HL-60 (cell line): ENCODE results near the gene ANO8.
A peak's percentile ranks its signal among the peaks of the same experiment; 100 is the strongest.

ENCODE experiments used
- GABPA ChIP-seq: IDR thresholded peaks from 2 replicates; pipeline ENCODE4 v1.6.1; 2012; ENCODE audit warnings: low read depth
- POLR2AphosphoS5 ChIP-seq: IDR thresholded peaks from 2 replicates; pipeline ENCODE4 v1.6.1; 2012; ENCODE audit warnings: low read depth
- REST ChIP-seq: IDR thresholded peaks from 2 replicates; pipeline ENCODE4 v1.6.1; 2012; ENCODE audit warnings: low read depth; ENCODE audit not compliant: insufficient replicate concordance
- SPI1 ChIP-seq: IDR thresholded peaks from 2 replicates; pipeline ENCODE4 v1.6.1; 2012; ENCODE audit warnings: low read depth, mild to moderate bottlenecking, borderline replicate concordance
- TF ChIP-seq, protein P1 (sequence below): IDR thresholded peaks from one replicate; pipeline ENCODE4 v1.5.1; 2011; ENCODE audit warnings: low read length, control low read depth, inconsistent platforms; ENCODE audit not compliant: insufficient read depth

DNA sequence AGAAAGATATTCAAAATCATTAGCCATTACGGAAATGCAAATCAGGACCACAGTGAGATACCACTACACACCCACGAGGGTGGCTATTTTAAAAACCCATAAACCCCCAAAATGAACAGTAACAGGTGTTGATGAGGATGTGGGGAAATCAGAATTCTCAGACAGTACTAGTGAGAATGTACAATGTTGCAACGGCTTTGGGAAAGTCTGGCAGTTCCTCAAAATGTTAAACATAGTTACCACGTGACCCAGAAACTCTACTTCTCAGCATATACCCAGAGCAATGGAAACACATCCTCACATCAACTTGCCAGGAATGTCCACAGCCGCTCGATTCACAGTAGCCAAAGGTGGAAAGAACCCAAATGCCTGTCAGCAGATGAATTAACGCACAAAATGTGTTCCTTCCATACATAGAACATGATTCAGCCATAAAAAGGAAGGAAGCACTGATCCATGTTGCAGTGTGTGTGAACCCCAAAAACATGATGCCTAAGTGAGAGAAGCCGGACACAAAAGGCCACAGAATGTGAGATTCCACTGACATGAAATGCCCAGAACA, 35.5 kb upstream of the ANO8 start:
- no peak for TF ChIP-seq REST
- TF ChIP-seq GABPA, result no peak
- TF ChIP-seq POLR2AphosphoS5, result peak; percentile 66
- TF ChIP-seq, protein P1, sequence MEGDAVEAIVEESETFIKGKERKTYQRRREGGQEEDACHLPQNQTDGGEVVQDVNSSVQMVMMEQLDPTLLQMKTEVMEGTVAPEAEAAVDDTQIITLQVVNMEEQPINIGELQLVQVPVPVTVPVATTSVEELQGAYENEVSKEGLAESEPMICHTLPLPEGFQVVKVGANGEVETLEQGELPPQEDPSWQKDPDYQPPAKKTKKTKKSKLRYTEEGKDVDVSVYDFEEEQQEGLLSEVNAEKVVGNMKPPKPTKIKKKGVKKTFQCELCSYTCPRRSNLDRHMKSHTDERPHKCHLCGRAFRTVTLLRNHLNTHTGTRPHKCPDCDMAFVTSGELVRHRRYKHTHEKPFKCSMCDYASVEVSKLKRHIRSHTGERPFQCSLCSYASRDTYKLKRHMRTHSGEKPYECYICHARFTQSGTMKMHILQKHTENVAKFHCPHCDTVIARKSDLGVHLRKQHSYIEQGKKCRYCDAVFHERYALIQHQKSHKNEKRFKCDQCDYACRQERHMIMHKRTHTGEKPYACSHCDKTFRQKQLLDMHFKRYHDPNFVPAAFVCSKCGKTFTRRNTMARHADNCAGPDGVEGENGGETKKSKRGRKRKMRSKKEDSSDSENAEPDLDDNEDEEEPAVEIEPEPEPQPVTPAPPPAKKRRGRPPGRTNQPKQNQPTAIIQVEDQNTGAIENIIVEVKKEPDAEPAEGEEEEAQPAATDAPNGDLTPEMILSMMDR, result no peak
- peak; percentile 97 for TF ChIP-seq SPI1
